Fibroblast of lung (primary cell): ENCODE measurements around the gene NFKBIE.

ENCODE experiments used
- CTCF ChIP-seq, 2 donors: IDR thresholded peaks in 1 of 2; conservative IDR thresholded peaks in 1 of 2; 1 replicate in 1 of 2; 2 replicates in 1 of 2; pipeline ENCODE4 v1.5.1; 2011 to 2012; ENCODE audit warnings: low read length in 2 of 2, control low read depth in 1 of 2, inconsistent platforms in 1 of 2, low read depth in 1 of 2, mild to moderate bottlenecking in 1 of 2
- EZH2 ChIP-seq: IDR thresholded peaks from 2 replicates; pipeline ENCODE4 v1.5.1; 2012; ENCODE audit warnings: low read length, control low read depth, mild to moderate bottlenecking; ENCODE audit errors: missing control alignments

GRCh38 chr6:44226368-44227147 lies 38.8 kb downstream of the NFKBIE start:
- TF ChIP-seq CTCF (conservative IDR thresholded peaks at IDR 0.05 in 1 of 2, IDR thresholded peaks at IDR 0.05 in 1 of 2; ENCODE audit: low read depth in 1 of 2, low read length in 2 of 2): no peak
- TF ChIP-seq EZH2: no peak
